ENCODE measurements around the gene PECR. TPM values are rescaled to one million over a fixed set of nuclear protein-coding genes. Genes with fewer than 3 reads are reported as not detected.
"Not testable (repeated sequence)": the region's sequence is repeated elsewhere in the genome, so short reads cannot be mapped to it uniquely, and the experiment has no call there.

Gene PECR
- total RNA-seq, 1 donor, result 9.9 TPM

- DNase-seq (ENCODE audit: low read depth), result no peak
- no peak overlapping the region for H3K4me3 ChIP-seq (ENCODE audit: low read depth, low read length)
- TF ChIP-seq CTCF (IDR thresholded peaks at IDR 0.05; ENCODE audit: insufficient read depth, low read depth, low read length), result no peak
Measured at GRCh38 chr2:216001216-216002100, 80.2 kb downstream of the PECR start.

GRCh38 chr2:215998636-215999035 lies 83.0 kb downstream of the PECR start:
- no peak for TF ChIP-seq CTCF (IDR thresholded peaks at IDR 0.05; ENCODE audit: insufficient read depth, low read depth, low read length)
- H3K4me3 ChIP-seq (ENCODE audit: low read depth, low read length), result no peak overlapping the region
- no peak for DNase-seq (ENCODE audit: low read depth)

GRCh38 chr2:215997219-215997618 lies 84.4 kb downstream of the PECR start:
- DNase-seq (ENCODE audit: low read depth), result no peak
- TF ChIP-seq CTCF (IDR thresholded peaks at IDR 0.05; ENCODE audit: insufficient read depth, low read depth, low read length), result no peak
- H3K4me3 ChIP-seq (ENCODE audit: low read depth, low read length), result no peak overlapping the region

GRCh38 chr2:215994911-215995310 lies 86.7 kb downstream of the PECR start:
- no peak for DNase-seq (ENCODE audit: low read depth)
- H3K4me3 ChIP-seq (ENCODE audit: low read depth, low read length), result no peak overlapping the region
- TF ChIP-seq CTCF (IDR thresholded peaks at IDR 0.05; ENCODE audit: insufficient read depth, low read depth, low read length), result no peak

GRCh38 chr2:215988556-215989207 lies 92.9 kb downstream of the PECR start:
- not testable (repeated sequence) for DNase-seq (ENCODE audit: low read depth); H3K4me3 ChIP-seq (ENCODE audit: low read depth, low read length)

Other genes with a start within 250 kb of the PECR start
- gene MREG, start 68.3 kb downstream of the PECR start, total RNA-seq, result 1.3 and 4.3 TPM in 2 replicates
- 0.32 and 0.43 TPM in 2 replicates for gene TMEM169, start 110 bp upstream of the PECR start, total RNA-seq
- 220 and 278 TPM in 2 replicates for gene XRCC5, start 27.5 kb upstream of the PECR start, total RNA-seq

Data from fibroblast of villous mesenchyme (primary cell).